HEK293 (cell line): ENCODE results near the gene RFXAP.

Experiments used
- FEZF1 ChIP-seq: fragments of 450-650 bp; formaldehyde crosslinking; IDR thresholded peaks from 2 replicates; pipeline ENCODE4 v1.5.1; 2016; ENCODE audit warnings: missing biosample characterization, missing genetic modification characterization
- PBX3 ChIP-seq: sonication (generic); formaldehyde crosslinking; IDR thresholded peaks from 2 replicates; pipeline ENCODE4 v1.8.1; 2022; ENCODE audit warnings: mild to moderate bottlenecking, moderate library complexity, missing genetic modification reagents
- PRDM1 ChIP-seq: fragments of 450-650 bp; formaldehyde crosslinking; IDR thresholded peaks from 2 replicates; pipeline ENCODE4; 2016; ENCODE audit warnings: missing biosample characterization, missing genetic modification characterization
- PRDM4 ChIP-seq: fragments of 450-650 bp; formaldehyde crosslinking; IDR thresholded peaks from 2 replicates; pipeline ENCODE4 v1.5.1; 2017; ENCODE audit warnings: missing biosample characterization, missing genetic modification characterization
- RBAK ChIP-seq: fragments of 450-650 bp; formaldehyde crosslinking; IDR thresholded peaks from 2 replicates; pipeline ENCODE4 v1.5.1; 2016; ENCODE audit warnings: missing biosample characterization, missing genetic modification characterization
- SP7 ChIP-seq: fragments of 450-650 bp; formaldehyde crosslinking; IDR thresholded peaks from 2 replicates; pipeline ENCODE4 v1.5.1; 2016; ENCODE audit warnings: missing biosample characterization, missing genetic modification characterization
- ZBTB26 ChIP-seq: fragments of 450-650 bp; formaldehyde crosslinking; optimal IDR thresholded peaks from 2 replicates; pipeline ENCODE3; 2016; ENCODE audit warnings: missing biosample characterization, mild to moderate bottlenecking, missing genetic modification characterization
- ZFP37 ChIP-seq: fragments of 450-650 bp; formaldehyde crosslinking; IDR thresholded peaks from 2 replicates; pipeline ENCODE4 v1.5.1; 2016; ENCODE audit warnings: missing biosample characterization, missing genetic modification characterization
- ZFP69B ChIP-seq: fragments of 450-650 bp; formaldehyde crosslinking; IDR thresholded peaks from 2 replicates; pipeline ENCODE4 v1.5.1; 2016; ENCODE audit warnings: missing biosample characterization, missing genetic modification characterization
- ZNF10 ChIP-seq: fragments of 450-650 bp; formaldehyde crosslinking; IDR thresholded peaks from 2 replicates; pipeline ENCODE4 v1.5.1; 2017; ENCODE audit warnings: missing biosample characterization, missing genetic modification characterization
- ZNF223 ChIP-seq: fragments of 450-650 bp; formaldehyde crosslinking; IDR thresholded peaks from 2 replicates; pipeline ENCODE4 v1.5.1; 2016; ENCODE audit warnings: missing biosample characterization, missing genetic modification characterization
- ZNF280C ChIP-seq: fragments of 450-650 bp; formaldehyde crosslinking; IDR thresholded peaks from 2 replicates; pipeline ENCODE4 v1.5.1; 2016; ENCODE audit warnings: missing biosample characterization, missing genetic modification characterization
- ZNF362 ChIP-seq: fragments of 450-650 bp; formaldehyde crosslinking; IDR thresholded peaks from 2 replicates; pipeline ENCODE4 v1.5.1; 2016; ENCODE audit warnings: missing biosample characterization, missing genetic modification characterization
- ZNF423 ChIP-seq: fragments of 450-650 bp; formaldehyde crosslinking; IDR thresholded peaks from 2 replicates; pipeline ENCODE4 v1.5.1; 2016; ENCODE audit warnings: missing biosample characterization, missing genetic modification characterization
- ZNF449 ChIP-seq: fragments of 450-650 bp; formaldehyde crosslinking; IDR thresholded peaks from 2 replicates; pipeline ENCODE4 v1.5.1; 2017; ENCODE audit warnings: missing biosample characterization, mild to moderate bottlenecking, missing genetic modification characterization, moderate library complexity
- ZNF473 ChIP-seq: fragments of 450-650 bp; formaldehyde crosslinking; IDR thresholded peaks from 2 replicates; pipeline ENCODE4 v1.5.1; 2017; ENCODE audit warnings: missing biosample characterization, missing genetic modification characterization
- ZNF580 ChIP-seq: fragments of 450-650 bp; formaldehyde crosslinking; IDR thresholded peaks from 2 replicates; pipeline ENCODE4 v1.5.1; 2016; ENCODE audit warnings: missing biosample characterization, missing genetic modification characterization
- ZNF610 ChIP-seq: fragments of 450-650 bp; formaldehyde crosslinking; IDR thresholded peaks from 2 replicates; pipeline ENCODE4 v1.5.1; 2016; ENCODE audit warnings: missing biosample characterization, missing genetic modification characterization, borderline replicate concordance

RFXAP gene

GRCh38 chr13:36817996-36818803, 822 bp upstream of the RFXAP start (continued):
- TF ChIP-seq ZNF362 (peak; percentile 81), FEZF1 (tag by site-specific recombination) (peak; percentile 39; the same call in 1 of the 2 replicates), ZBTB26 (tag by site-specific recombination) (no peak), RBAK (tag by site-specific recombination) (no peak), PRDM1 (tag by site-specific recombination) (peak; percentile 54), SP7 (tag by site-specific recombination) (no peak), ZNF10 (tag by site-specific recombination) (peak; percentile 78), PRDM4 (tag by site-specific recombination) (no peak), ZNF280C (no peak), ZFP37 (no peak), ZNF423 (tag by site-specific recombination) (no peak), ZNF473 (tag by site-specific recombination) (no peak), PBX3 (CRISPR knock-in tag) (no peak), ZNF580 (tag by site-specific recombination) (no peak), ZNF223 (tag by site-specific recombination) (no peak), ZFP69B (tag by site-specific recombination) (no peak), ZNF610 (tag by site-specific recombination) (no peak), ZNF449 (no peak)
